Trophoblast cell (in vitro differentiated cells and primary cell): ENCODE results near the gene ARSG.
"Not testable (repeated sequence)": the region's sequence is repeated elsewhere in the genome, so short reads cannot be mapped to it uniquely, and the experiment has no call there.

Source experiments
- DNase-seq, 2 donors: peaks; one replicate each; pipeline ENCODE4 v3.0.0-alpha.2; 2016
- H2AFZ ChIP-seq: 2 replicates; pipeline ENCODE4 v1.6.1; 2013; ENCODE audit warnings: low read length, moderate library complexity, mild to moderate bottlenecking; ENCODE audit not compliant: insufficient read depth, poor library complexity
- H2AK5ac ChIP-seq: 2 replicates; pipeline ENCODE4 v1.6.1; 2013; ENCODE audit warnings: mild to moderate bottlenecking, low read length
- H2BK120ac ChIP-seq: 2 replicates; pipeline ENCODE4 v1.6.1; 2013; ENCODE audit warnings: low read length, mild to moderate bottlenecking, moderate library complexity; ENCODE audit not compliant: insufficient read depth, poor library complexity
- H2BK12ac ChIP-seq: 2 replicates; pipeline ENCODE4 v1.6.1; 2013; ENCODE audit warnings: mild to moderate bottlenecking, low read length, moderate library complexity
- H2BK5ac ChIP-seq: 2 replicates; pipeline ENCODE4 v1.6.1; 2013; ENCODE audit warnings: low read length, low read depth, moderate library complexity, mild to moderate bottlenecking; ENCODE audit not compliant: poor library complexity
- H3K14ac ChIP-seq: 2 replicates; pipeline ENCODE4 v1.6.1; 2013; ENCODE audit warnings: mild to moderate bottlenecking, low read length
- H3K18ac ChIP-seq: 2 replicates; pipeline ENCODE4 v1.6.1; 2013; ENCODE audit warnings: mild to moderate bottlenecking, low read length
- H3K23ac ChIP-seq: 2 replicates; pipeline ENCODE4 v1.6.1; 2013; ENCODE audit warnings: low read length
- H3K27ac ChIP-seq: 2 replicates; pipeline ENCODE4 v1.5.1; 2013; ENCODE audit warnings: low read depth, mild to moderate bottlenecking, inconsistent platforms, low read length, moderate library complexity
- H3K27me3 ChIP-seq: 2 replicates; pipeline ENCODE4 v1.6.1; 2013; ENCODE audit warnings: inconsistent platforms, mild to moderate bottlenecking, low read length, moderate library complexity; ENCODE audit not compliant: insufficient read depth
- H3K36me3 ChIP-seq, 2 experiments: 1 replicate in 1 of 2; 2 replicates in 1 of 2; pipeline ENCODE4 v1.6.1; 2013; ENCODE audit warnings: low read length in 2 of 2, mild to moderate bottlenecking in 2 of 2, moderate library complexity in 1 of 2; ENCODE audit not compliant: insufficient read depth in 2 of 2, control insufficient read depth in 1 of 2
- H3K4ac ChIP-seq: 2 replicates; pipeline ENCODE4 v1.6.1; 2013; ENCODE audit warnings: low read depth, mild to moderate bottlenecking, low read length, moderate library complexity
- H3K4me1 ChIP-seq, 2 experiments: 1 replicate in 1 of 2; 2 replicates in 1 of 2; pipeline ENCODE4 v1.6.1; 2013; ENCODE audit warnings: low read length in 2 of 2, mild to moderate bottlenecking in 2 of 2, moderate library complexity in 1 of 2; ENCODE audit not compliant: insufficient read depth in 2 of 2, control insufficient read depth in 1 of 2
- H3K4me2 ChIP-seq: 2 replicates; pipeline ENCODE4 v1.6.1; 2013; ENCODE audit warnings: inconsistent platforms, mild to moderate bottlenecking, low read length, moderate library complexity
- H3K4me3 ChIP-seq: 2 replicates; pipeline ENCODE4 v1.5.1; 2013; ENCODE audit warnings: mild to moderate bottlenecking, low read depth, low read length, inconsistent platforms
- H3K79me1 ChIP-seq: one replicate; pipeline ENCODE4 v1.6.1; 2013; ENCODE audit warnings: low read length
- H3K79me2 ChIP-seq: 2 replicates; pipeline ENCODE4 v1.6.1; 2013; ENCODE audit warnings: low read length, mild to moderate bottlenecking; ENCODE audit not compliant: control insufficient read depth, insufficient read depth, poor library complexity
- H3K9ac ChIP-seq: 2 replicates; pipeline ENCODE4 v1.6.1; 2013; ENCODE audit warnings: mild to moderate bottlenecking, low read length
- H3K9me3 ChIP-seq: 2 replicates; pipeline ENCODE4 v1.6.1; 2013; ENCODE audit warnings: low read depth, mild to moderate bottlenecking, control low read depth, inconsistent platforms, low read length; ENCODE audit not compliant: insufficient read depth
- H4K12ac ChIP-seq: 2 replicates; pipeline ENCODE4 v1.6.1; 2013; ENCODE audit warnings: low read depth, mild to moderate bottlenecking, low read length, moderate library complexity
- H4K8ac ChIP-seq: 2 replicates; pipeline ENCODE4 v1.6.1; 2013; ENCODE audit warnings: low read depth, mild to moderate bottlenecking, low read length, moderate library complexity
- H4K91ac ChIP-seq: one replicate; pipeline ENCODE4 v1.6.1; 2013; ENCODE audit warnings: low read depth, mild to moderate bottlenecking, low read length, moderate library complexity
- WGBS: extraction: QIAGEN DNeasy Blood & Tissue Kit; methylation state at CpG from one replicate; pipeline ENCODE4 v1.1.7; 2013; ENCODE audit warnings: missing lambda C conversion rate; ENCODE audit not compliant: insufficient read length, insufficient coverage; ENCODE audit errors: extremely low coverage; 5-methylcytosine and 5-hydroxymethylcytosine counted together

Gene ARSG

DNA sequence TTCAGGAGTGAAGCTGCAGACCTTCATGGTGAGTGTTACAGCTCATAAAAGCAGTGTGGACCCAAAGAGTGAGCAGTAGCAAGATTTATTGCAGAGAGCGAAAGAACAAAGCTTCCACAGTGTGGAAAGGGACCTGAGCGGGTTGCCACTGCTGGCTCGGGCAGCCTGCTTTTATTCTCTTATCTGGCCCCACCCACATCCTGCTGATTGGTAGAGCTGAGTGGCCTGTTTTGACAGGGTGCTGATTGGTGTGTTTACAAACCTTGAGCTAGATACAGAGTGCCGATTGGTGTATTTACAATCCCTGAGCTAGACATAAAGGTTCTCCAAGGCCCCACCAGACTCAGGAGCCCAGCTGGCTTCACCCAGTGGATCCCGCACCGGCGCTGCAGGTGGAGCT is 17.2 kb downstream of the ARSG start:
- WGBS = no CpG with 5 or more reads among the region's 7 CpGs
- H2BK12ac ChIP-seq, H3K4me3 ChIP-seq, H4K8ac ChIP-seq, H3K9me3 ChIP-seq, DNase-seq, H2BK120ac ChIP-seq, H2BK5ac ChIP-seq, H3K4ac ChIP-seq, H3K23ac ChIP-seq, H3K27ac ChIP-seq, H3K79me1 ChIP-seq, H3K9ac ChIP-seq, H3K79me2 ChIP-seq, H3K14ac ChIP-seq, H3K4me1 ChIP-seq, H4K91ac ChIP-seq, H2AK5ac ChIP-seq, H4K12ac ChIP-seq, H3K4me2 ChIP-seq, H3K18ac ChIP-seq, H2AFZ ChIP-seq, H3K27me3 ChIP-seq, H3K36me3 ChIP-seq: not testable (repeated sequence)

DNA sequence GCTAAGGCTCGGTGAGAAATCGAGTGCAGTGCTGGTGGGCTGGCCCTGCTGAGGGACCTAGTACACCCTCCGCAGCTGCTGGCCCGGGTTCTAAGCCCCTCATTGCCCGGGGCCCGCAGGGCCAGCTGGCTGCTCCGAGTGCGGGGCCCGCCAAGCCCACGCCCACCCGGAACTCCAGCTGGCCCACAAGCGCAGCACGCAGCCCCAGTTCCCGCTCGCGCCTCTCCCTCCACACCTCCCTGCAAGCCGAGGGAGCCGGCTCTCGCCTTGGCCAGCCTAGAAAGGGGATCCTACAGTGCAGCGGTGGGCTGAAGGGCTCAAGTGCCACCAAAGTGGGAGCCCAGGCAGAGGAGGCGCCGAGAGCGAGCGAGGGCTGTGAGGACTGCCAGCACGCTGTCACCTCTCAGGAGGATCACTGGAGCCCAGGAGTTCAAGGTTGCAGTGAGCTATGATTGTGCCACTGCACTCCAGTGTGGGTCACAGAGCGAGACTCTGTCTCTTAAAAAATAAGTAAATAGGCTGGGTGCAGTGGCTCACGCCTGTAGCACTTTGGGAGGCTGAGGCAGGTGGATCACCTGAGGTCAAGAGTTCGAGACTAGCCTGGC is 17.9 kb downstream of the ARSG start:
- no CpG with 5 or more reads among the region's 28 CpGs for WGBS
- not testable (repeated sequence) for H3K23ac ChIP-seq, H3K79me1 ChIP-seq, H2AK5ac ChIP-seq, H3K18ac ChIP-seq, H3K4ac ChIP-seq, H3K14ac ChIP-seq, H4K8ac ChIP-seq, DNase-seq, H3K9me3 ChIP-seq, H3K4me3 ChIP-seq, H2BK12ac ChIP-seq, H2AFZ ChIP-seq, H3K27ac ChIP-seq, H3K9ac ChIP-seq, H2BK120ac ChIP-seq, H2BK5ac ChIP-seq, H3K36me3 ChIP-seq, H3K27me3 ChIP-seq, H4K12ac ChIP-seq, H3K79me2 ChIP-seq, H3K4me2 ChIP-seq, H4K91ac ChIP-seq, H3K4me1 ChIP-seq

DNA sequence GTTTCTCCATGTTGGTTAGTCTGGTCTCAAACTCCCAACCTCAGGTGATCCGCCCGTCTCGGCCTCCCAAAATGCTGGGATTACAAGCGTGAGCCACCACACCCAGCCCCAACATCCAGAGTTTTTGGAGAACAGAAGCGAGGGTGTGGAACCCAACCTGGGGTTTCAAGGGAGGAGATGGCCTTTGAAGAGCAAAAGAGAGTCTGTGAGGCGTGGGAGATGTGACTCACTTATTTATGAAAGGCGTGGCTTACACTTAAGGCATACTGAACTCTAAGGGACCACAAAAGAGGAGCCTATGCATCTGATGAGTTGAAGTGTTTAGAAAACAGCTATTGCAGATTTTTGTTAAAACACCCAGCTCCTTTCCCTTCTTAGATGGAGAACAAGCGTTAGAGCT is 18.9 kb downstream of the ARSG start:
- H3K4me1 ChIP-seq = peaks cover 7 to 8% of the 10 kb centered on the region in 2 experiments
- H3K14ac ChIP-seq = no peak overlapping the region
- no peak overlapping the region for H3K4ac ChIP-seq
- H2BK120ac ChIP-seq = no peak overlapping the region
- no peaks in the 10 kb centered on the region for H3K27me3 ChIP-seq
- H3K9ac ChIP-seq = no peak overlapping the region
- no peak for DNase-seq
- no peak overlapping the region for H3K27ac ChIP-seq
- no peak overlapping the region for H2BK12ac ChIP-seq
- H3K23ac ChIP-seq = no peak overlapping the region
- no peak overlapping the region for H2AK5ac ChIP-seq
- H3K9me3 ChIP-seq = no peaks in the 10 kb centered on the region
- no peak overlapping the region for H3K18ac ChIP-seq
- H3K36me3 ChIP-seq = no peaks in the 10 kb centered on the region
- H3K4me3 ChIP-seq = no peak overlapping the region
- H4K91ac ChIP-seq = no peak overlapping the region
- H4K8ac ChIP-seq = no peak overlapping the region
- H3K4me2 ChIP-seq = no peak overlapping the region
- H2AFZ ChIP-seq = no peak overlapping the region
- no peak overlapping the region for H4K12ac ChIP-seq
- H3K79me2 ChIP-seq = no peaks in the 10 kb centered on the region
- WGBS = no CpG with 5 or more reads among the region's 8 CpGs
- H3K79me1 ChIP-seq = peaks cover 3% of the 10 kb centered on the region
- no peak overlapping the region for H2BK5ac ChIP-seq

DNA sequence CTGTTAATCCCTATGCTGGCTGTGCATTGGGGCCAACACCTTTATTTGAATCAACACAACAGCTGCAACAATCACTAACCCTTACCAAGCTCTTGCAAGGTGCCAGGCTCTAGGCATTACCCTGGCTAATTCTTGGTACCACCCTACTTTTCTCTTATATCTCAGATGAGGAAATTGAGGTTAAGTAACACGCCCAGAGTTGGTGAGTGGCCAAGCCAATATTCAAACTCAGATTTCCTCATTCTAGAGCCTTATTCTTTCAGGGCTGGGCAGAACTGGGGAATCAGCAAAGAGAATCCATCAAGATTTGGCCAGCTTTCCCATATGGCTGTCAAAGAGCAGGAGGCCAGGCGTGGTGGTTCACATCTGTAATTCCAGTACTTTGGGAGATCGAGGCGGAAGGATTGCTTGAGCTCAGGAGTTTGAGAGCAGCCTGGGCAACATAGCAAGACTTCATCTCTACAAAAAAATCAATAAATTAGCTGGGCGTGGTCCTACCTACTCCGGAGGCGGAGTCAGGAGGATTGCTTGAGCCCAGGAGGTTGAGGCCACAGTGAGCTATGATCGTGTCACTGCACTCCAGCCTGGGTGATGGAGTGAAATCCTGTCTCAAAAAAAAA is 23.7 kb downstream of the ARSG start:
- Histone ChIP-seq H3K4me2 (no peak overlapping the region), H3K23ac (no peak overlapping the region), H3K27me3 (no peaks in the 10 kb centered on the region), H3K27ac (no peak overlapping the region), H3K4me1 (peaks cover 22 to 26% of the 10 kb centered on the region in 2 experiments), H3K9ac (no peak overlapping the region), H4K8ac (no peak overlapping the region), H3K4me3 (no peak overlapping the region), H2AK5ac (no peak overlapping the region), H2BK5ac (no peak overlapping the region), H3K36me3 (no peaks in the 10 kb centered on the region), H3K4ac (no peak overlapping the region), H2AFZ (no peak overlapping the region), H3K79me2 (no peaks in the 10 kb centered on the region), H3K9me3 (peaks cover 1% of the 10 kb centered on the region), H3K18ac (no peak overlapping the region), H3K79me1 (peaks cover 11% of the 10 kb centered on the region), H4K91ac (no peak overlapping the region), H2BK120ac (no peak overlapping the region), H4K12ac (no peak overlapping the region), H3K14ac (no peak overlapping the region), H2BK12ac (peak overlapping the region; percentile 61)
- DNase-seq = no peak
- WGBS = no CpG with 5 or more reads among the region's 8 CpGs
